HG02981 (cell line): ENCODE results near the gene MRPL55.
A peak's percentile ranks its signal among the peaks of the same experiment; 100 is the strongest.

Experiments used
- ATAC-seq: cut with Tn5 transposase; IDR thresholded peaks from one replicate; pipeline ENCODE4 v1.9.1; 2021; ENCODE audit warnings: mild to moderate bottlenecking, moderate library complexity; ENCODE audit not compliant: unreplicated experiment

The MRPL55 gene

GRCh38 chr1:228109073-228109961 lies at the start of gene MRPL55:
MRPL55 (minus strand) TSS chr1:228109299; CDS start chr1:228108260, 1,039 bp downstream.
- peak; percentile 92 for ATAC-seq

GRCh38 chr1:228158151-228159007 lies 49.3 kb upstream of the MRPL55 start:
- no peak for ATAC-seq

DNA sequence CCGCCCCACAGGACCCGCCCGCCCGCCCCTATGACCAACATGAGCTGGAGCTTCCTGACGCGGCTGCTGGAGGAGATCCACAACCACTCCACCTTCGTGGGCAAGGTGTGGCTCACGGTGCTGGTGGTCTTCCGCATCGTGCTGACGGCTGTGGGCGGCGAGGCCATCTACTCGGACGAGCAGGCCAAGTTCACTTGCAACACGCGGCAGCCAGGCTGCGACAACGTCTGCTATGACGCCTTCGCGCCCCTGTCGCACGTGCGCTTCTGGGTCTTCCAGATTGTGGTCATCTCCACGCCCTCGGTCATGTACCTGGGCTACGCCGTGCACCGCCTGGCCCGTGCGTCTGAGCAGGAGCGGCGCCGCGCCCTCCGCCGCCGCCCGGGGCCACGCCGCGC lies 48.6 kb upstream of the MRPL55 start:
- no peak for ATAC-seq

- ATAC-seq = no peak
Measured at GRCh38 chr1:228156941-228157728, 48.0 kb upstream of the MRPL55 start.

GRCh38 chr1:228156515-228156881 lies 47.4 kb upstream of the MRPL55 start:
- ATAC-seq = no peak

- no peak for ATAC-seq
Measured at GRCh38 chr1:228155596-228156514, 46.8 kb upstream of the MRPL55 start.

GRCh38 chr1:228154670-228155571 lies 45.8 kb upstream of the MRPL55 start:
- ATAC-seq = no peak

- no peak for ATAC-seq
Measured at GRCh38 chr1:228154021-228154669, 45.0 kb upstream of the MRPL55 start.

GRCh38 chr1:228152918-228153258 lies 43.8 kb upstream of the MRPL55 start:
- no peak for ATAC-seq

DNA sequence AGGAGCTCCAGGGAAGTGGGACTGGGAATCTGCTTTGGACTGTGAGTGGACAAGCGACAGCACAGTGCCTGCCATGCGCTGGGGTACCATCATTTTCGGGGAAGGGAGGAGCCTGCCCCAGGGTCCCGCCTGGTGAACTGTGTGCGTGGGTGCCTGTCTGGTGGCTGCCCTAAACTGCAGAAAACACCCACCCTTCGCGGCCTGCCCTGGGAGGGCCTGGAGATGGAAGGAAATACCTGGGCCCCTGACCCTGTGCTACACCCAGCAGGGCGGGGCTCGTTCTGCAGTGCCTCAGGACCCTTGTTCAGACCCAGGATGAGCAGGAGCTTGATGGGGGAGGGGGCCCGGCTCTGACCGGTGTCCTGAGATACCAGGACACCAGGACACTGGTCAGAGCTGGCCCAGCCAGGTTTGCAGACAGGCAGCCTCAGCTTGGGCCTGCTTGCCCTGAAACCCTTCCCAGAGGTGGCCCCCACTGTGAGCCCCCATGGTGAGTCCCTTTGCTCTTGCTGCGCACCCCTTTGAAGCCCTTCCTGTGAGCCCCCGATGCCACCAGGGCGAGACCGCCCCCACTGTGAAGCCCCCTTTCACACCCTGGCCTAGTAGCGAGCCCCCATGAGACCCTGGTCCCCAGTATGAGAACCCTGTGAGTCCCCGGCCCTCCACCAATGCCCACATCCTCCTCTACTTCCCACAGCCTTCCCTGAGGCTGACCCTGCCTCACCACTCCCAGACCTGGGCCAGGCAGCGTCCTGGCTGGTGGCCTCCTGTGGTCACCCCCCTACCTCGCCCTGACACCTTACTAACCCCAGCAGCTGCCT lies 43.2 kb upstream of the MRPL55 start:
- ATAC-seq = no peak

GRCh38 chr1:228151180-228151925 lies 42.3 kb upstream of the MRPL55 start:
- no peak for ATAC-seq

GRCh38 chr1:228150461-228151179 lies 41.5 kb upstream of the MRPL55 start:
- ATAC-seq = no peak

GRCh38 chr1:228150120-228150460 lies 41.0 kb upstream of the MRPL55 start:
- no peak for ATAC-seq

GRCh38 chr1:228149406-228150119 lies 40.5 kb upstream of the MRPL55 start, which contains the start of gene GJC2:
GJC2 (plus strand) TSS chr1:228149930; CDS start chr1:228157759, 7,829 bp downstream.
- ATAC-seq = no peak

DNA sequence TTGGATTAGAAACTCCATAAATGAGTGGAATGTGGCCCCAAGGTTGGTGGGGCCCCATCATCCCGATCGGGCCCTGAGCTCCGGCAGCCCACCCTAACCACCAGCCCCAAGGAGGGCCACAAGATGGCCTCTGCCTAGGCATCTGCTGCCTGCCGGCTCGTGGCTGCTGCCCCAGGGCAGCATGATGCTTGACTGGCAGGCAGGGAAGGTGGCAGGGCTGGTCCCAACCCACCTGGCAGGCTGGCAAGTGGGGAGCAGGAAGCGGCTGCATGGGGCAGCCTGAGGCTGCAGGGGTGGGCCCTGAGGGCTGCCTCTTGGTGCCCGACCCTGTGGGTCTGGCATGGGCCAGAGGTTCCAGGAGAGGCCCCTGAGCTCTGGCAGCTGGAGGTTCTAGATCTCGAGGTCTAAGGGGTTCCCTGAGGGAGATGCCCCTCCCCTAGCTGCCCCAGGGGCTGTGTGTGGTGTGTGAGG lies 39.9 kb upstream of the MRPL55 start:
- ATAC-seq = no peak
